Fibroblast of mammary gland (primary cell): ENCODE data around the gene PISD.

Source experiments
- DNase-seq: peaks from one replicate; pipeline ENCODE4 v3.0.0-alpha.2; 2010; ENCODE audit warnings: low read depth
- H3K4me3 ChIP-seq: 2 replicates; pipeline ENCODE4 v1.5.1; 2011; ENCODE audit warnings: low read depth, mild to moderate bottlenecking, low read length, moderate library complexity; ENCODE audit not compliant: control insufficient read depth
- TF ChIP-seq, protein P1 (sequence below): conservative IDR thresholded peaks from 2 replicates; pipeline ENCODE4 v1.5.1; 2011; ENCODE audit warnings: low read depth, low read length, inconsistent platforms; ENCODE audit not compliant: control insufficient read depth, insufficient read depth

The PISD gene

DNA sequence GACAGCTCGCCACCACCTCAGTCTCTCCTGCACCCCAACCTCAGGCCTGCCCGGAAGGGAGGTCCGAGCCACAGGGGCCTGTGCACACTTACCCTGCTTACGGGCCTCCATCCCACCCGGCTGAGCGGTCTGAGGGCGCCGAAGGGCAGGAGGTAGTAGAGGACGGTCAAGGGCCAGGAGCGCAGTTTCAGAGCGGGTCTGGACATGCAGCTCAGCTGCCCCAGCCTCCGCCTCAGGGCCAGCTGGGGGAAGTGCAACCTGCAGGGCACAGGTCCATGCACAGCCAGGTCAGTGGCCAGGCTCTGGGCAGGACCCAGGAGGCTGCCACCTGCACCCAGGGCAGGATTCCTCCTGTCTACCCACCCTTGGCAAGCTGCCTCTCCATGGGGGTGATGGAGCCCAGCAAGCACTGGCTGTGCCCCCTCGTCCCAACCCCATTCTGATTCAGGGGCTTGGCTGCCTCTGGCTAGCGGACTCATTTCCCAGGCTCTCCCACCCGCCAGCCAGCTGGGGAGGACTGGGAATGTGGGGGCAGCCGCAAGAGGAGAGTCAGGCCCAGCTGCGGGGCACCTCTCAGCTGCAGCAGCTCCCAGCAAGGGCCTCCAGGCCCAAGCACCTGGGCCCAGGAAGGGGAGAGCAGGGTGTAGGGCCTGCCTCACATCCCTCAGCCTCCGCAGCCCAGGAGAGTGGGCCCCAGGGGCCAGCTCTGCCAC, 38.3 kb downstream of the PISD start:
- TF ChIP-seq, protein P1, sequence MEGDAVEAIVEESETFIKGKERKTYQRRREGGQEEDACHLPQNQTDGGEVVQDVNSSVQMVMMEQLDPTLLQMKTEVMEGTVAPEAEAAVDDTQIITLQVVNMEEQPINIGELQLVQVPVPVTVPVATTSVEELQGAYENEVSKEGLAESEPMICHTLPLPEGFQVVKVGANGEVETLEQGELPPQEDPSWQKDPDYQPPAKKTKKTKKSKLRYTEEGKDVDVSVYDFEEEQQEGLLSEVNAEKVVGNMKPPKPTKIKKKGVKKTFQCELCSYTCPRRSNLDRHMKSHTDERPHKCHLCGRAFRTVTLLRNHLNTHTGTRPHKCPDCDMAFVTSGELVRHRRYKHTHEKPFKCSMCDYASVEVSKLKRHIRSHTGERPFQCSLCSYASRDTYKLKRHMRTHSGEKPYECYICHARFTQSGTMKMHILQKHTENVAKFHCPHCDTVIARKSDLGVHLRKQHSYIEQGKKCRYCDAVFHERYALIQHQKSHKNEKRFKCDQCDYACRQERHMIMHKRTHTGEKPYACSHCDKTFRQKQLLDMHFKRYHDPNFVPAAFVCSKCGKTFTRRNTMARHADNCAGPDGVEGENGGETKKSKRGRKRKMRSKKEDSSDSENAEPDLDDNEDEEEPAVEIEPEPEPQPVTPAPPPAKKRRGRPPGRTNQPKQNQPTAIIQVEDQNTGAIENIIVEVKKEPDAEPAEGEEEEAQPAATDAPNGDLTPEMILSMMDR = no peak
- no peak overlapping the region for H3K4me3 ChIP-seq
- DNase-seq = no peak

DNA sequence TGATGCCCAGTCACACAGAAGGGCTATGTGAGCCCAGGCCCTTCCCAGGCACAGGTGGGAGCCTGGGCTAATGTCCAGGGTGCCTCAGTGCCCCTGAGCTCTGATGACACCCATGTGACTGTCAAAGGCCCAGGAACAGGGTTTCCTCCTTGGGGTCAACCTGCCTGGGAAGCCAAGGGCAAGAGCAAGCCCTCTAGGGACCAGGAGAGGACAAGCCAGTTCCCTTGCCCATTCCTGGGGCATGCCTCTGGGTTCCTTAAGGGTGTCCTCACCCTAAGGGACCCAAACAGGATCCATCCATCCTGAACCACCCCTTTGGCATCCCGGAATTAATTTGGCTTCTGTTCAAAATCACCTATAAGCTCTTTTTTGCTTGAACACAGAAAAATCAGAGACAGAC, 39.0 kb downstream of the PISD start:
- DNase-seq = no peak
- TF ChIP-seq, protein P1 = no peak
- no peak overlapping the region for H3K4me3 ChIP-seq

DNA sequence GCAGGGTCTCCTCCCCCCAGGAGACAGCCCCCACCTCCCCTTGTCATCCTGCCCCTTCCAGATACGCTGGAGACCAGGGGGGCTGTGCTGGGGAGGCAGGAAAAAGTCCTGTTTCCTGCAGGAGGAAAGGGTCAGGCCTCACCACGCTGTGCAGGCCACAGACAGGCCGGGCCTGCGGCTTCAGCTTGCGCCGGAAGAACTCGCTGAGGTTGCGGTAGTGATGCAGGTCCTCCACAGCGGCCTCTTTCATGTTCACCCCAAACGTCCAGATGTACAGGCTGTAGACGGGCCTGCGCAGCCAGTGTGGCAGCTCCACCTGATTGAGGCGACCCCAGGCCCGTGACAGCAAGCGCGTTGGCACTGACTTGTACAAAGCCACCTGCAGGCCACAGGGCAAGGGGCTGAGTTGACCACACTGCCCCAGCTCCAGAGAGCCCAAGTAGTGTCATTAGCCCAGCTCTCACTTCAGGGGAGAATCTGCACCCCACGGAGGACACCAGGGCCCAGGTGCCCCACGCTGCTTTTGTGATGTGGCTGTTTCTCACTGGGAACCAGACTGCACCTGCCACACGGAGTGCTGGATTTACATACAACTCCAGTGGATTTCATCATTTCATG, 40.4 kb downstream of the PISD start:
- DNase-seq = no peak
- H3K4me3 ChIP-seq = no peak overlapping the region
- TF ChIP-seq, protein P1 = no peak

DNA sequence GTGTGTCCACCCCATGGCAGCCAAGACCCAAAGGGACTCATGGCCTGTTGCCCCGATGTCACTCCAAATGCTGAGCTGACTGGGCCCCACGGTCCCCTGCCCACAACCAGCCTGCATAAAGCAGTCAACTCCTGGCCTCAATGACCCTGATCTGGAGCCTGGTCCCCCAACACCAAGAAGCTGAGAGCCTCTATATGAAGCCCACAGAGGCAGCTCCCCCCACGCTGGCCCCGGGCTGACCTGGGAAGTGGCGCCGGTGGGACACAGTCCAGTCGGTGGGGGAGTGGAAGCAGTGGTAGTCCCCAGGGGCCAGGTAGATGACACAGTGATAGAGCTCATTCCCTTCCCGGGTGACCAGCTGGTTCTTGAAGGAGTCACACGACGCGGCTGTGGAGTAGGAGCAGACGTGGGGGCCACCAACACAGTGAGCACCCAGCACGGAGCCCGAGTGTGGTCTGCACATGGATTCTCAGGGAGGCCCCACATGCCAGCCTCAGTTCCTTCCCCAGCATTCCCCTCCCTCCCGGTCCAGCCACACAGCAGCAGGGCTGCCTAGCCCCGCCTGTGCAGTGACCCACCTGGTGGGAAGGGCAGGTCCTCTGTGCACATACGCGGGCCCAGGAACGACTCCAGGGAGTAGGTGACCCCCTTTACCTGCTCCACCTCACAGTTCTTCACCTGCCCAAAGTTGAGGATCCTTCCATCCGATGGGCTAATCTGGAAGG, 41.1 kb downstream of the PISD start:
- DNase-seq = no peak
- no peak overlapping the region for H3K4me3 ChIP-seq
- TF ChIP-seq, protein P1 = no peak

DNA sequence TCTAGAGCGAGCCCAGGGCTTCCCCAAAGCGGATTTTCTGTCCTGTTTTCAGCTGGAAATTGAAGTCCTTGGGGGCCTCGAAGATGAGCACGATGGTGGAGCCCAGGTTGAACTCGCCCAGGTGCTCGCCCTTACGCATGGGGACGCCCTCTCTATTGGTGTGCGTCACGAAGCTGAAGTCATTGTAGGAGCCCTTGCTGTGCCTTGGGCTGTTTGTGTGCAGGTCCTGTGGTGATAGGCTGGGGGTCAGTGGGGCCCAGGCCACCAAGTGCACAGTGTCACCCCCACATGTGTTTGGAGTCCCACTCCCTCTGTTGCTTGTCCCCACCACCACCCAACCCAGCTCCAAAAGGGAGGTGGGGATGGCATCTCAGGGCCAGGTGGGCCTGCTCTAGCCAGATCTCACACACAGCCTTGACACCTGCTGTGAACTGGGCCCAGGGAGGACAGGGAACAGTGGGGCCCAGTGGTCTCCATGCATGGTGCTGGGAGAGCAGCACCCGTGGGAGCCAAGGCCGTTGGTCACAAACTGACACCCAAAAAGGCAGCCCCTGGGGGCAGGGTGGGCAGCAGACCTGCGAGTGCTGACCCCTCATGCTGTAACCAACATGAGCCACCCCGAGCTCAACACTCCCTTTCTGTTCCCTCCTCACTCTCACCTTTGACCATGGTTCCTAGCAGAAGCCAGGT, 42.3 kb downstream of the PISD start:
- no peak for DNase-seq
- TF ChIP-seq, protein P1 = no peak
- H3K4me3 ChIP-seq = no peak overlapping the region

DNA sequence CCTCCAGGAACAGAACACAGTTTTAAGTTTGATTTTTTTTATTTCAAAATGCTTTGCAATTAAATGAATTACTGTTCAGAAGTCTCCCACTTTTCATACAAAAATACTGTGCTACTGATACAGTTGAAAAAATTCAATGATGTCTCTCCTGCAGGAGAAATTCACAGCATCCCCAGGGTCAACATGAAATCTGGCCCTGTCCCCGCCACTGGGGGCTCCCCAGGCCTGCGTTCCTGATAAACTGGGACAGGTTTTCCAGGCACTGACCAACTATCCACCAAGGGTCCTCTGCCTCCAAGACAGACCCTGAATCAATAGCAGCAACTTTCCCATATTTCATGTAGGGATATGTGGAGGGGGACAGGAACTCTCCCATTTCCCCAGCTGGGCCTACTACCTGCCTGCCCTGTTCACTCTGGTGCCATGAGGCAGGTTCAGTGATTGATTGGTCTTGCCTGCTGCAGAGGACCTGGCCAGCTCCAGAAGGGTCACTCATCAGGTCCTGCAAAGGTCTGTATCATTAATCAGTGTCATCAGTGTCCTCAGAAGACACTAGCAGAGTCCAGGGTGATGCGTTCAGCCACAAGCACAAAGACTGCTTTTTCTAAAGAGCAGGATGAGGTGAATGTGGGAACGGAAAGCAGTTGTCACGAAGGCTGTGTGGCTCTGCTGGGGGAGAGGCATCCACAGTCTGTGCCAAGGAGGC, 43.4 kb downstream of the PISD start:
- DNase-seq = no peak
- H3K4me3 ChIP-seq = no peak overlapping the region
- TF ChIP-seq, protein P1 = no peak
